GM18870 (cell line): ENCODE data around the gene ADAD2.

Source experiments
- ATAC-seq: cut with Tn5 transposase; IDR thresholded peaks from one replicate; pipeline ENCODE4 v1.9.1; 2021; ENCODE audit warnings: moderate library complexity; ENCODE audit not compliant: unreplicated experiment

The ADAD2 gene

DNA sequence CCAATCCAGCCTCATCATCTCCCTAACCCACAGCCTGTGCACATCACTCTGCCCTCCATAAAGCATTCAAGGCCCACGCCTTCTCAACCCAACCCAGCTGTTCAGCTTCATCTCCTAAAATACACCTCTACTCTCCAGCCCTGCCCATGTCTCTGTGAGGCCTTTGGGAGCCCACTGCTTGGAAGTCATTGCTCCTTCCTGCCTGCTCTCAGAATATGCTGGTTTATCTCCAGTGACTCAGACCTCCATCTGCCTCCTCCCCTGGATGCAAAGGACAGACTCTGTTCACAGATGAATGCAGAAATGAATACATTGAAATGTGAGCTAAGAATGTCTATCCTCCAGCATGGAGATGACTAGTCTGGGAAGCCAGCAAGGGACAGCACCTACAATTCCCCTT is 29.9 kb downstream of the ADAD2 start:
- no peak for ATAC-seq

DNA sequence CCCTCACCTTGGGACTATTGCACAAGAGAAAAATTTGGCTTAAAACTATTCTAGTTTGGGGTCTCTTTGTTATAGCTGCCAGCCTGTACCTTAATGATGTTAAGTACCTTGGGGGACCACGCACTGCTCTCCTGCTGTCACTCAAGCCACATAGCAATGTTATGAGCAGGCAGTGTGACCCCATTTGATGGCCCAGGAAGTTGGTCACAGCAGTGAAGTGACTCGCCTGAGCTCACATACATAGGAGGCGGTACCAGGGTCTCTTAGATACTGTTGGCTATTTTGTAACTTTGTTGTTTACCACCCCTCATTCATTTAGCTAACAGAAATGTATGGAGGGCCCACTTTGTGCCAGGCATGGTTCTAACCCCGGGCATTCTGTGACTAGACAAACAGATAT is 32.5 kb downstream of the ADAD2 start:
- no peak for ATAC-seq

- no peak for ATAC-seq
Observed at GRCh38 chr16:84224554-84224953, 33.6 kb downstream of the ADAD2 start.

GRCh38 chr16:84225126-84225525 is 34.2 kb downstream of the ADAD2 start:
- no peak for ATAC-seq

DNA sequence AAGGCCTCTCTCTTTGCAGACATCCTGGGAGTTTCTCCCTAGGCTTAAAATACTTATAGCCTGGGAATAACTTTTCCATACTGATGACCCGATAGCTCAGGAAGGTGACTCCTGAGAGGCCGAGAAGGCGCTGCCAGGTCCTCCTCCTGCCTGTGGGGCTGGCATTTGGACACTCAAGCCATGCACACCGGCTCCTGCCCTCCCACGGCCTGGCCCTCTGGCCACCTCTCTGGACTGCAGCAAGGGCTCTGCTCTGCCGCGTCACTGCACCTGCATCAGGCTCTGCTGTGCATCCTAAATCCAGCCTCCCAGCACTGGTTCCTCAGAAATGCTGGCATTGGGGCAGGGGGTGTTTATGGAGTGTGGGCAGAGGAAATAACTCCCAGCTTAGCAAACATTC is 34.6 kb downstream of the ADAD2 start:
- no peak for ATAC-seq

- ATAC-seq: no peak
Observed at GRCh38 chr16:84226026-84226425, 35.1 kb downstream of the ADAD2 start.

- ATAC-seq: no peak
Observed at GRCh38 chr16:84227548-84227947, 36.6 kb downstream of the ADAD2 start.

GRCh38 chr16:84228256-84228838 is 37.4 kb downstream of the ADAD2 start:
- no peak for ATAC-seq

DNA sequence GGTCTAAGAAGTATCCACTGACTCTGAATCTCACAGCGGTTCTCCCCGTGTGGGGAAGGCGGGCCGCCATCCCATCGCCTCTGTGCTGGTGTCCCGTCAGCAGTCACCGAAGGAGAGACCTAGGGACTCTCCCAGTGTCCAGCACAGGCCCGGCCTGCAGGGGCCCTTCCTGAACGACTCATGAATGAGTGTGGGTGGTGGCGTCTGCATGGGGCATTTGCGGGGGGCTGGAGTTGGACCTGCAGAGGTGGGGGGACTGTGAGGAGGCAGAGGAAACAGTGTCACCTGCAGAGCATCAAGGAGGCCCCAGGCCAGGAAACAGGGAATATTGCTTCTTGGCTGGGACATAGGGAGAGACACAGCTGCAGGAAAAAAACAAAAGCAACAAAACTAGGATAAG is 38.5 kb downstream of the ADAD2 start:
- ATAC-seq: no peak

- ATAC-seq: no peak
Observed at GRCh38 chr16:84232060-84232459, 41.1 kb downstream of the ADAD2 start.

- ATAC-seq: no peak
Observed at GRCh38 chr16:84232969-84233368, 42.0 kb downstream of the ADAD2 start.

DNA sequence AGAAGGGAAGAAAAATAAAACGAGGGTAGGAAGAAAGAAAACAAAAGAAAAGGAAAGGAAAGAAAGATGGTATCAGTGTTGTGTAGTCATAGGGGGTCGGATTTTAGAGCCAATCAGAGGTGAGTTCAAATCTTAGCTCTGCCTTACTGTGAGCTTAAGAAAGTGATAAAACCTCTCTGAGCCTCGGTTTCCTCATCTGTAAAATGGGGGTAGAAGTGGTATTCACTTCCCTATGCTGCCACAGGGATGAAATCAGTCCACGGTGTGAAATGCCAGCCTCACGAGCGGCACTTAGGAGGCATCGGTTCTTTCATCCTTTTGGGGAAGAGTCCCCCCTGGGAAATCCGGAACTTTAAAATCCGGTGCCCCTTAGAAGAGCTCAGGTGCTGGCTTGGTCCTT is 42.8 kb downstream of the ADAD2 start:
- no peak for ATAC-seq

- no peak for ATAC-seq
Observed at GRCh38 chr16:84234321-84235241, 43.6 kb downstream of the ADAD2 start.

GRCh38 chr16:84236671-84237070 is 45.7 kb downstream of the ADAD2 start:
- no peak for ATAC-seq

DNA sequence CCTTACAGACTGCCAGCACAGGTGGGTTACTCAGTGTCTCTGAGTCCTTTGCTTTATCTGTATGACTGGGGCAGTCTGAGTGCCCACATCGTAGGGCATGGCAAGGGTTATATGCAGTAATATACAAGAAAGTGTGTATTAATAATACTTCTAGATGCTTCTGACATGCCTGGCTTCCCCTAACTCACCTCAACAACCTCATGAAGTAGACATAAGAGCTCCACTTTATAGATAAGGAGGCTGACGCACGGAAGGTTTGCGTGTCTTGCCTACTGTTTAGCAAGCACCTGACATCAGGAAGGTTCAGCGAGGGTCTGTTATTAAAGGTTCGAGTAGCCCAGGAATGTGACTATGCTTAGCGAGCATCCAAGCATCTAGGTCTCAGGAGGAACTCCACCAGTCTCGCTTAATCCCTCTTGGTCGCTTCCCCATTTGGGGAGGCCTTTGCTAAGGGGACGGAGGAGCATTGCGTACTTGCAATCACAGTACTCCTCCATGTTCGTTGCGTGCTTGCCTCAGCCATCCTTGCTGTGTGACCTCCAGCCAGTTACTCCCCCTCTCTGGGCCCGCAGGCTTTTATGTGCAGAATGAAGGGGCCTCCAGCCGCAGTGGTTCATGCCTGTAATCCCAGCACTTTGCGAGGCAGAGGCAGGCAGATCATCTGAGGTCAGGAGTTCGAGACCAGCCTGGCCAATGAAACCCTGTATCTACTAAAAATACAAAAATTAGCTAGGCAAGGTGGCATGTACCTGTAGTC is 47.2 kb downstream of the ADAD2 start:
- no peak for ATAC-seq

DNA sequence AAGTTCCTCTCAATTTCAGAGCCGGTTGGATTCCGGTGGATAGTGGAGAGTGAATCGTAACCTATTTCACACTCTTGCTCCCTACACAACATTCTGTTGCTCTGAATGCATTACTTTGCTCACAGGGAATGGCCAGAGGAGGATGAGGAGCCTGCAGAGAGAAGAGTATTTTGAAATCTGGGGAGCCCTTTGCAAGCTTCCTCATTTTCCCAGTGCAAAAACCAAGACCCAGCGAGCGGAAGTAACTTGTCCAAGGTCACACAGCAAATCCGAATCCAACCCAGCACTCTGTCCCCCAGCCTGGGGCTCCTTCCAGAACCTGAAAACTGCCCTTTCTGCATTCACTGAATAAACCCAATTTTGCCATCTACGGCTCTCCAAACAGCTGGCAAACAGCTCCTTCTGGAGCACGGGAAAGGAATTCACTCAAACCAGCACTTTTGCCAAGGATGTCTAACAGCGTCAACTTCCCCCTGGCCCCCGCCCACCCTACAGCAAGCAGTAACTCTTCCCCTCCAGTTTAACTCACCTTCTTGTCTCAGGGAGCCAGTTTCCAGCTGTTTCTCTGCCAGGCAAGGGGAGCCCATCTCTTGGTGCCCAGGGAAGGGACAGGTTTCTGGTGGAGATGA is 48.3 kb downstream of the ADAD2 start:
- ATAC-seq: no peak

- ATAC-seq: no peak
Observed at GRCh38 chr16:84239909-84240308, 49.0 kb downstream of the ADAD2 start, which contains the start of gene KCNG4. Gene KCNG4 (minus strand): TSS chr16:84240012. CDS start chr16:84237485, 2,527 bp downstream.

GRCh38 chr16:84240455-84240854 is 49.5 kb downstream of the ADAD2 start:
- ATAC-seq: no peak

DNA sequence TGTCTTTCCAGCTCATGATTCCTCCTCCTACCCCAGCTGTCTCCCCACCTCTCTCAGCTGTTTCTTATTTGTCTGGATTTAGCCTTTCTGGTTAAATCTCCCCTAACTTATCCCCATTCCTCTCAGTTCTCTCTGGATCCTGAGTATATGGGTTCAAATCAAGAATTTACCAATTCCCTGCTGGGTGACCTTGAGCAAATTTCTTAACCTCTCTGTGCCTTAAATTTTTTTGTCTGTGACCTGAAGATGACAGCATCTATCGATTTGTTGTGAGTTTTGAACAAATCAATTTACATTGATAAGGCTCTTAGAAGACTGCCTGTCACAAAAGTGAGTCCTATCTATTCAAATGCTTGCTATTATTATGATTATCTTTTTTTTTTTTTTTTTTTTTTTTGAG is 50.8 kb downstream of the ADAD2 start:
- no peak for ATAC-seq

DNA sequence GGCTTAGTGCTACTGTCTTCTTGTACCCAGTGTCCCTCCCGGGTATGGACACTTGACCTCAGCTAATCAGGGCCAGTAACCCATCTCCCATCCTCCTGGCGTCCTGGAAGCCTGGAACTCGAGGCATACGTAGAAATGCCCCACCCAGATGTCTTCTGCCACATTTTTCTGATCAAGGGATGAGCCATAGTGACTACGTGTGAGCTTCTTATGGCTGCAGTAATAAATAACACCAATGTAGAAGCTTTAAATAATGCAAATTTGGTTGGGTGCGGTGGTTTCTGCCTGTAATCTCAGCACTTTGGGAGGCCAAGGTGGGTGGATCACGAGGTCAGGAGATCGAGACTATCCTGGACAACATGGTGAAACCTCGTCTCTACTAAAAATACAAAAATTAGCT is 51.9 kb downstream of the ADAD2 start:
- ATAC-seq: no peak

DNA sequence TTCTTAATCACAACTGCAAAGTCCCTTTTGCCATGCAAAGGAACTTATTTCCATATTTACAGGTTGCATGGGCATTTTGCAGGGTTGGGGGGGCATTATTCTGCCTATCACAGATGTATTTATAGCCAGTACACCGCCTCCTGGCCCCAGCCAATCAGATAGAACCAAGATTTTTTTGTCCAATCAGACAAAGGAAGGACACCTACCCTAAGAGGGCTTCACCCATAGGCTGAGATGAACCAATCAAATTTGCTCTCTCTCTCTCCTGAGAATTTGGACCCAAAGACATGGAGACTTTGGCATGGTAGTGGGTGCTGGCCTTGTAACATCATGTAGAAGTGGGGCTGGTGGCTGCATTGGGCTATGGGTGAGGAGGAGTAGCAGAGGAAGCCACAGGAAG is 52.8 kb downstream of the ADAD2 start:
- ATAC-seq: no peak
